Measurements from ENCODE around the gene METRNL. TPM values are rescaled to one million over a fixed set of nuclear protein-coding genes. Genes with fewer than 3 reads are reported as not detected.

Gene METRNL
- total RNA-seq, 1 donor from 2014 or later: 63.3 TPM

GRCh38 chr17:83103943-83104311, 24.5 kb downstream of the METRNL start:
- DNase-seq (ENCODE audit: low read depth, low spot score): no peak

GRCh38 chr17:83104577-83105505, 25.4 kb downstream of the METRNL start:
- no peak for DNase-seq (ENCODE audit: low read depth, low spot score)

GRCh38 chr17:83105512-83105911, 26.1 kb downstream of the METRNL start:
- no peak for DNase-seq (ENCODE audit: low read depth, low spot score)

- no peak for DNase-seq (ENCODE audit: low read depth, low spot score)
Observed at GRCh38 chr17:83106056-83106588, 26.7 kb downstream of the METRNL start.

- no peak for DNase-seq (ENCODE audit: low read depth, low spot score)
Observed at GRCh38 chr17:83106913-83107655, 27.7 kb downstream of the METRNL start.

DNA sequence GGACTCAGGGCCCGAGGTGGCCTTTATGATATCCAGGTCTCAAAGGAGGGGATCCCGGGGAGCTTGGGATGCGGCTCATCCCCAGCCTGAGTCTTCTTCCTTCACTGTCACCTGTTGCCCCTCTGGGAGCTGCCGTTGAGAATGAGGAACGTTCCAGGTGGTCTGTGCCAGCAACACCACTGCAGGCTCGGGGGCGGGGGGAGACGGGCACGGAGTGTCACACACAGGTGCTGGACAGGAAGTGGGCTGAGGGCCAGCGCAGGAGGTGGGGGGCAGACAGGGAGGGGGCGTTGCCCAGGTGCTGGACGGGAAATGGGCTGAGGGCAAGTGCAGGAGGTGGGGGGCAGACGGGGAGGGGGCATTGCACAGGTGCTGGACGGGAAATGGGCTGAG, 28.2 kb downstream of the METRNL start:
- DNase-seq (ENCODE audit: low read depth, low spot score): no peak

GRCh38 chr17:83108709-83109108, 29.3 kb downstream of the METRNL start:
- no peak for DNase-seq (ENCODE audit: low read depth, low spot score)

DNA sequence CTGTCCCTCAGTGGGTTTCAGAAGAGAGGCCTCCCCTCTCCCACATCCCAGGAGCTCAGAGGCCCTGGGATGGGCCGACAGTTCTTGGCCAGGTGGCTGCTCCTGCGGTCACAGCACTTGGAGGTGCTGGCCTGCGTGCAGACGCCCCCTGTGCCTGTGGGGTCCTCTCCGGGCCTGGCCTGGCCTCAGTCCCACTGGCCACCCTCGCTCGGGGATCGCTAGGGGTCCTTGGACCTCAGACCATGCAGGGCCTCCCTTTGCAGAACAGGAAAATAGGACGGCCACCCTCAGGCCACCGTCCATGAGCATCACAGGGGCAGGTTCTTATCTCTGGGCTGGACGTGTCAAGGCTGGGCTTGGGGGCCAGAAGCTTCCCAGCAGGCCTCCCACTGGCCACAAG, 30.0 kb downstream of the METRNL start:
- no peak for DNase-seq (ENCODE audit: low read depth, low spot score)

- DNase-seq (ENCODE audit: low read depth, low spot score): peak; percentile 89
Observed at GRCh38 chr17:83109793-83110645, 30.6 kb downstream of the METRNL start.

DNA sequence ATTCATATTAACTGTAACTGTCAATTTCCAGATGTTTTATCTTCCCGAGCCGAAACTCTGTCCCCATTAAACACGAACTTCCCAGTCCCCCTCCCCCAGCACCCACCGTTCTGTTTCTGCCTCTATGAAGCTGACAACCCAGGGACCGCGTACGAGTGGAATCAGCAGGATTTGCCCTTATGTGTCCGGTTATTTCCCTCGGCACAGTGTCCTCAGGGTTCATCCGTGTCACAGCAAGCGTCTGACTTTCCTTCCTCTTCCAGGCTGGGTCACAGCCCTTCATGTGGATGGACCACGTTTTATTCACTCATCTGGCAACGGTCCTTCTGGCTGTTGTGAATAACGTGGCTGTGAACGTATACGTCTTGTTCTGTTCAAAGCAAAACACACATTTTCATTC, 31.3 kb downstream of the METRNL start:
- DNase-seq (ENCODE audit: low read depth, low spot score): peak; percentile 15

DNA sequence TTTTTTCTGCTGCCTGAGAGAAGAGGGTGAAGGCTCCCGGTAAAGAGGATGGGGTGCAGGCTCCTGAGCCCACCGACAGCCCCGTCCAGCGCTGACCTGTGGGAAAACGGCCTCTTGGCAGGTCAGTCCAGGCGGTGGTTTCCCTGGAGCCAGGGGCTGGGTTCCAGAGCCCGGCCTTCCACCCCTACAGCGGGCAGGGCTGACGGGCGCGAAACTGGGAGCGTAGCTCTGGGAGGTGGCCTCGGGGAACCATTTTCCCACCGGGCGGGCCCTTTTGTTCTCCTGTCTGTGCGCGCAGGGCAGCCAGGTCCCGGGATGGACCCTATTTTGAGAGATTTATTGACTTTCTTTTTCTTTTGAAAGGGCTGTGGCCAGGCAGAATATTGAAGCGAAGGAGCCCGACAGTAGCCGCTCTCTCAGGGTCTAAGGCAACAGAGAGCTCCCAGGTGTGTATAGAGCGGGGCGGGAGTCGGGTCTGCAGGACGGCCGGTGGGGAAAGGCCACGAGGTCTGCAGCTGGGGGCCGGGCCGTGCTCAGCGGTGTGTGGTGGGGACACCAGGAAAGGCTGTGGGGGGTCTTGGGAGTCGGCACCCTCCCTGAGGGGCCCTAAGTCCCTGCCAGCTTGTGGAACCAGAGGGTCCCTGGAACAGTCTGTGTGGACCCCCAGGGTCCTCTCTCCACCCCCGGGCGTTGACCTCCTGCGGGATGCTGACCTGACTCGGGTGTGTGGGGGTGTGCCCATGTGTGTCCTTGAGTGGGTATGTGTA, 32.3 kb downstream of the METRNL start:
- DNase-seq (ENCODE audit: low read depth, low spot score): no peak

- DNase-seq (ENCODE audit: low read depth, low spot score): no peak
Observed at GRCh38 chr17:83113381-83113780, 34.0 kb downstream of the METRNL start.

- DNase-seq (ENCODE audit: low read depth, low spot score): no peak
Observed at GRCh38 chr17:83113792-83114191, 34.4 kb downstream of the METRNL start.

DNA sequence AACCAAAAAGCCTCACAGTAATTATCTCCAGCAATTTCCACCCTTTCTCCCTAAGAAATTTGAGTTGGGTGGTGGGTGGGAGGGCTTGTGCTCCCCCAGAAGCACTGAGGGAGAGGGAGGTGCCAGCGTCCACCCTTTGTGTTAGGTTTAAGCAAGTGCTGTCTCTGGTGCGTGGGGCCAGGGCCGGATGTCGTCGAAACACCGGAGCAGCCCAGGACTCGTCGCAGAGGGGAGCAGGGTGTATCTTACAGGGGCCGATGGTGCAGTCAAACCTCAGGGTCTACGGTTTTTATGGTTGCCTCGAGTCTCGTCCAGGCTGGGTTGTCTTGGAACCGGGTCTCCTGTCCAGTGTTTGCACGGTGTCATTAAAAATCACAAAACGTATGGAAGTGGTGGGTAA, 35.3 kb downstream of the METRNL start:
- DNase-seq (ENCODE audit: low read depth, low spot score): no peak

- DNase-seq (ENCODE audit: low read depth, low spot score): no peak
Observed at GRCh38 chr17:83115202-83115651, 35.8 kb downstream of the METRNL start.

- DNase-seq (ENCODE audit: low read depth, low spot score): no peak
Observed at GRCh38 chr17:83115832-83116231, 36.4 kb downstream of the METRNL start.

- DNase-seq (ENCODE audit: low read depth, low spot score): no peak
Observed at GRCh38 chr17:83116311-83116771, 36.9 kb downstream of the METRNL start.

GRCh38 chr17:83116783-83117555, 37.6 kb downstream of the METRNL start:
- DNase-seq (ENCODE audit: low read depth, low spot score): no peak

DNA sequence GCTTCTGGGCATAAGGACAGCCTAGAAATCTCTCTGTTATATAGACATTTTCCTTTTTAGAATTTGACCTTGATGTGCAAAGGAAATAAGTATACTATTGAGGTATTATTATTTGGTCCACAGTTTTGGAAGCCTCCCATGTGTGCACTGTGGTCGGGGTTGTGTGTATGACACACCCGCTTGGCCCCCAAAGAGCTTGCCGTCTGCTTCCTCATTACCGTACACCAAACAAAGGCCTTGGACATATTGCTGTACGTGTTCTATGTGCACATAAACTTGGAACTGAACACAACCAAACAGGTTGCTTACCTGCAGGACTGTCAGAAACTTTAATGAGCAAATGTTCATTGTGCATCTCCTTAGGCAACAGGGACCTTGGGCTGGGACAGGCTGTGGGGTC, 38.2 kb downstream of the METRNL start:
- no peak for DNase-seq (ENCODE audit: low read depth, low spot score)

All from pulmonary artery endothelial cell (primary cell).